HG03457 (cell line): ENCODE data around the gene TTC39A.
"Not testable (repeated sequence)": the region's sequence is repeated elsewhere in the genome, so short reads cannot be mapped to it uniquely, and the experiment has no call there.

Experiments used
- ATAC-seq: cut with Tn5 transposase; IDR thresholded peaks from one replicate; pipeline ENCODE4 v1.9.1; 2021; ENCODE audit warnings: moderate number of reproducible peaks; ENCODE audit not compliant: unreplicated experiment

The TTC39A gene

GRCh38 chr1:51340380-51340779 is 10.0 kb upstream of the TTC39A start:
- no peak for ATAC-seq

- ATAC-seq = no peak
These were observed 6.3 kb upstream of the TTC39A start for GRCh38 chr1:51336711-51337110.

GRCh38 chr1:51336004-51336403 is 5.6 kb upstream of the TTC39A start:
- no peak for ATAC-seq

GRCh38 chr1:51331206-51332100 is 1.1 kb upstream of the TTC39A start:
- no peak for ATAC-seq

- no peak for ATAC-seq
These were observed 678 bp downstream of the TTC39A start for GRCh38 chr1:51329443-51330325.

GRCh38 chr1:51328926-51329325 is 1.4 kb downstream of the TTC39A start:
- no peak for ATAC-seq

GRCh38 chr1:51328279-51328678 is 2.1 kb downstream of the TTC39A start:
- no peak for ATAC-seq

GRCh38 chr1:51327386-51327785 is 3.0 kb downstream of the TTC39A start:
- no peak for ATAC-seq

- no peak for ATAC-seq
These were observed 3.5 kb downstream of the TTC39A start for GRCh38 chr1:51326839-51327238.

- ATAC-seq = no peak
These were observed 4.2 kb downstream of the TTC39A start for GRCh38 chr1:51325878-51326755.

GRCh38 chr1:51325391-51325790 is 5.0 kb downstream of the TTC39A start:
- no peak for ATAC-seq

- not testable (repeated sequence) for ATAC-seq
These were observed 5.4 kb downstream of the TTC39A start for GRCh38 chr1:51325011-51325385.

- ATAC-seq = no peak
These were observed 5.9 kb downstream of the TTC39A start for GRCh38 chr1:51324251-51325010.

GRCh38 chr1:51323778-51324177 is 6.6 kb downstream of the TTC39A start:
- ATAC-seq = no peak

GRCh38 chr1:51322417-51323101 is 7.8 kb downstream of the TTC39A start:
- ATAC-seq = no peak

GRCh38 chr1:51321924-51322280 is 8.5 kb downstream of the TTC39A start:
- no peak for ATAC-seq

- ATAC-seq = no peak
These were observed 9.1 kb downstream of the TTC39A start for GRCh38 chr1:51320967-51321923.

- no peak for ATAC-seq
These were observed 12.6 kb downstream of the TTC39A start for GRCh38 chr1:51317798-51318197.

- ATAC-seq = no peak
These were observed 13.6 kb downstream of the TTC39A start for GRCh38 chr1:51316846-51317120.
